GM21619 (cell line): ENCODE data around the gene TMEM151A.
"Not testable (repeated sequence)": the region's sequence is repeated elsewhere in the genome, so short reads cannot be mapped to it uniquely, and the experiment has no call there.

Experiments used
- ATAC-seq: cut with Tn5 transposase; IDR thresholded peaks from one replicate; pipeline ENCODE4 v1.9.1; 2021; ENCODE audit not compliant: unreplicated experiment

TMEM151A gene

GRCh38 chr11:66297610-66298009 lies 5.9 kb downstream of the TMEM151A start:
- no peak for ATAC-seq

GRCh38 chr11:66299186-66299585 lies 7.5 kb downstream of the TMEM151A start:
- ATAC-seq, result no peak

DNA sequence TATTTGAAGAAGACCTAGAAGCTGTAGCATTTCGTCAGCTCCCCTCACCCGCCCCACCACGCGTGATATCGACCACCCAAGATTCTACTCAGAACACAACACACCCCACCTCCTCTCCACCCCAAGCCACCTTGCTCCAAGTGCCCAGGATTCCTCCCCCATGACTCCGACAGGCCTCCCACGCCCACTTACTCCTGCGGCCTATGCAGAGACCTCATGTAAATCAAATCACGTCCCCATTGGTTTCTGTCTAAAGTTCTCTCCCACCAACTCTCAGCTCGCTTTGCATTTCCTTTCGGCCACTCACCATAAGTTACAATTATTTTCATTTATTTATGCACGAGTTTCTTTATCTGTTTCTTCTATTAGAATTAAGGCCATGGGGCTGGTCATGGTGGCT lies 11.0 kb downstream of the TMEM151A start:
- ATAC-seq, result no peak

DNA sequence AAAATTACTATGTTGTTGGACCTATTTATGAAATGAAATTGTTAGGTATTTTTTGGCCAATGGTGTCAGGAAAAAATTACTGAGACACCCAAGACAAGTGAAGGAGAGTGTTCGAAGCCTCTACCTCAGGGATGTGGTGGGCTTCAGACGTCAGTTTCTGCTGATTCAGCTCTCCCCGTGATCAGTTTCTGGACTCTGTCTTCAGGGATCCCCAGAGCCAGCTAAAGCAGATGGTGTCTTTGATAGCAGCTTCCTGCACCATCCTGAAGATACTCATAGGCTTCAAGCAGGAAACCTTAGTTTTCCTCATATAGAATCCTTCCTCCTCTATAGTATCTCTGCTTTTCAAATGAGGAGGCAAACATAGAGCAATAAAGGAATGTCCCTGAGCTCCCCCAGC lies 17.8 kb downstream of the TMEM151A start:
- ATAC-seq, result no peak

DNA sequence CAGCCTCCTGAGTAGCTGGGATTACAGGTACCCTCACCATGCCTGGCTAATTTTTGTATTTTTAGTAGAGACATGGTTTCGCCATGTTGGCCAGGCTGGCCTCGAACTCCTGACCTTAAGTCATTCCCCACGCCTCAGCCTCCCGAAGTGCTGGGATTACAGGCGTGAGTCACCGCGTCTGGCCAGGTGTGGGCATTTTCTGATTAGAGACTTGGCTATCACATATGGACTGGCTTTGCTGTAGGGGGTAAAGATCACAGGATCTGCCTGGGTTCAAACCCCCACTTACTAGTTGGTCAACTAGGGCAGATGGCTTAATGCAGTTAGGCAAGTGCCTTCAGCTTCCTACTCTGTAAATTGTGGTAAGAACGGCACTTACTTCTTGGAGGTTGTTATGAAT lies 18.6 kb downstream of the TMEM151A start:
- no peak for ATAC-seq

DNA sequence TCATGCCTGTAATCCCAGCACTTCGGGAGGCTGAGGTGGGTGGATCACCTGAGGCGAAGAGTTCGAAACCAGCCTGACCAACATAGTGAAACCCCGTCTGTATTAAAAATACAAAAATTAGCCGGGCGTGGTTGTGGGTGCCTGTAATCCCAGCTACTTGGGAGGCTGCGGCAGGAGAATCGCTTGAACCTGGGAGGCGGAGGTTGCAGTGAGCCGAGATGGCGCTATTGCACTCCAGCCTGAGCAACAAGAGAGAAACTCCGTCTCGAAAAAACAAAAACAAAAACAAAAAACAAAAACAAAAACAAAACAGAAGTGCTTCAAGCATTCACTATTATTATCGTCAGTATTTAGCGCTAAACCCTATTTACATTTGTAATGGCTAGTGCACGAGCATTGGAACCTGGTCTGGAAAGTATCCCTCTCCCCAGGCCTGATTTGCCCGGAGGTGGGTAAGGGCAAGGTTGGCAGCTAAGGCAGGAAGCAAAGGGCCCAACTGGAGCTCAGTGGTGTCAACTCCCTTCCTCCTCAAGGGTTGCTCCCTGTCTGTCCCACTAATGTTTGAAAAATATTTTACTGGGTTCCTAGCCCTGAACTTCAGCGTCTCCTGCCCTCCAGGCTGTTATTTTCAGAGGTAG lies 19.2 kb downstream of the TMEM151A start:
- ATAC-seq, result not testable (repeated sequence)

DNA sequence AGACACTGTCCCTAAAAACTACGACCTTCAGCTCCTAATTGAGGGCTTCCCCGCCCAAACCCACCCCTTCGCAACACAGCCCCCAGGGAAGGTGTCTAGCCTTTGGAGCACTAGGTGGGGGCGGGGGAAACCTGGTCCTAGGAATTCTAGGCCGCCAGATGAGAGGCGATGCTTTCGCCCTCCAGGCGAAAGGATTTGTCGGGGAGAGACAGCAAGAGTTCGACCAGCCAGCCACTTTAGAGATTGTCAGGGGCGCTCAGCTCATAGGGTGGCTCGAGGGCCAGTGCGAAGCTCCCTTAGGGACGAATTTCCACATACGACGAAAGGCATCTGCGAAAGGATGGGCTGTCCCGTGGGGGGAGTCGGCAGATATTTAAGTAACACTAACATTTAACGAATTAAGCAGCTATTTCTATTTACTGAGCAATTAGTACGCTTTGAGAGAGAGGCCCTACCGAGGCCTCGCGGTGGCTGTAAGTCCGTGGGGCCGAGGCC lies 19.8 kb downstream of the TMEM151A start:
- peak; percentile 2 for ATAC-seq

- peak; percentile 67 for ATAC-seq
These were observed 20.4 kb downstream of the TMEM151A start for GRCh38 chr11:66311965-66312548.

GRCh38 chr11:66312549-66313320 lies 21.0 kb downstream of the TMEM151A start:
- ATAC-seq, result peak; percentile 63

- ATAC-seq, result no peak
These were observed 21.9 kb downstream of the TMEM151A start for GRCh38 chr11:66313321-66314185.

DNA sequence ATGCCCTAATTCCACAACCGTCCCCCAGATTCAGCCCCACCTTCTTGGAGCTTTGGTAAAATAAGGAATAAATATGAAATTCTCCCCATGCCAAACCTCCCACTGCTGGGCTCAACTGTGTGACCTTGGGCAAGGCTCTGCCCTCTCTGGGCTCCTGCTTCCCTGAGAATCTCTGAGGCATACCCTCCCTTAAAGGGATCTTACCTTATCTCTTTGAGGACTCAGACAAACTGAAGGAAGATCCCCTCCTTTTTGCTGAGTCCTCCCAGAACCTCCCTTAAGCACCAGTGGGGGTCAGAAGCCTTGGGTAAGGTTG lies 22.4 kb downstream of the TMEM151A start:
- ATAC-seq, result no peak

GRCh38 chr11:66314561-66315497 lies 23.1 kb downstream of the TMEM151A start:
- ATAC-seq, result no peak

DNA sequence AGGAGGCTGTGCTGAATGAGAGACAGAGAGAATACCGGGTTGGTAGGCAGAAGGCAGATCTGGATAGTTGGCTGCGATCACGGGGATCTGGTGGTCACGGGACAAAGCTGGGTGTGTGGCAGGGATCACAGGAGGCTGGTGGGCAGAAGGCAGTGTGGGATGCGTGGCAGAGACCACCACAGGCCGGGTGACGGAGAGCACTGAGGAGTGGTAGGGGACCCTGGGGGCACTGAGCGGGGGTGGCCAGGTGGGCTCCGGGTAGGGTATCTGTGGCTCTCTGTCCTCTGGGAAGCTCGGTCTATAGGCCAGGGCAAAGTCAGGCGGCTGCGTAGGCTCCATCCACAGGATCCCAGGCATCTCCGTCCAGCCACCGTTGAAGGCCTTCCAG lies 23.8 kb downstream of the TMEM151A start:
- ATAC-seq, result no peak

DNA sequence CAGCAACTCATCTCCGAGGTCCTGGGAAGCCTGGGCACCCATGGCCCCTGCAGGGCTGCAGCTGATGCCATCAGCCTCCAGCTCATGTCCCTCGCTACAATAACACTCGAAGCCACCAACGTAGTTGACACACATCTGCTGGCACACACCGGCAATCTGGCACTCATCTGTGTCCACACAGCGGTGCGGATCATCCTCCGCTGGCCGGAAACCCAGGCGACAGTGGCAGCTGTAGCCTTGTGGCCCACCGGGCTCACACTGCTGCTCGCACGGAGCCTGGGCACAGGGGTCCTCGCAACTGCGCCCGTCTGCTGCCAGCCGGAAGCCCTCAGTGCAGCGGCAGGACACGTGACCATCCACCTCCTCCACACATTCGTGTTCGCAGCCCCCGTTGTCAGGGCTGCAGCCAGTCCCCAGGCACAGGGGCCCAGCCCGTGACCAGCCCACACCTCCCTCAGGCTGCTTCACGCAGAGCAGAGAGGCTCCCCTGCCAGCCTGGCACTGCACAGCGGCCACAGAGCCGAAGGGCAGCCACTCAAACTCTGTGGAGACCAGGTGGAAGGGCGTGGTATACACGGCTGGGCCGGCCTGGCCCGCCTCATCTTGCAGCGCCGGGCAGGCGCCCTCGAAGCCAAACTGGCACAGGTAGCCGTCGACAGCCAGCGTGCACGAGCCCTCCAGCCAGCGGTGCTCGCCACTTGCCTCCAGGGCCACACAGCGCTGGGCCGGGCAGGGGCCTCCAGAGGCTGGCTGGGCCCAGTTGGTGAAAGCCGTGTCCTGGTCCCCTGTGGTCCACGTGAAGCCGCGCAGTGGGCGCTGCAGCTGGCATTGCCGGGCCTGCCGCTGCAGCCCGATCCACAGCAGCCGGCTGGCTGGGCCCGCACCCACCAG lies 24.5 kb downstream of the TMEM151A start:
- no peak for ATAC-seq

DNA sequence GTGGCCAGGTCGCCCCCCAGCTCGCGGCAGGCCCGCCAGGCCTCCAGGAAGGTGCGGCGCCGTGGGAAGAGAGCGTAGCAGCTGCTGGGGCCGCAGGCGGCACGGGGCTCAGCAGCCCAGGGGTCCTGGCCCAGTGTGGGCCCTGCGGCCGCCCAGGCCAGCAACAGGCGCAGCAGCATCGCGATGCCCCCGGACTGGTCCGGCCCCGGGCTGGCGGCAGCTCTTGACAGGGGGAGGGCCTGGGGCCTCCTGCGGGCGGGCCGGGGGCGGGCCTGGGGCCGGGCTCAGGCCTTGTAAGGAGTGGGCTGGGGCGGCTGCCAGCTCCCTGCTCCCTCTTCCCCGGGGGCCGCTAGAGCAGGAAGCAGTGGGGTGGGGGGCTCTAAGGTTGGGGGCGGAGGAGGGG lies 25.2 kb downstream of the TMEM151A start, which contains the start of gene CD248:
Gene CD248 (minus strand): TSS at position 196 of the 403 bp plus-strand sequence. CDS start 17 bp downstream, at position 179.
- no peak for ATAC-seq

DNA sequence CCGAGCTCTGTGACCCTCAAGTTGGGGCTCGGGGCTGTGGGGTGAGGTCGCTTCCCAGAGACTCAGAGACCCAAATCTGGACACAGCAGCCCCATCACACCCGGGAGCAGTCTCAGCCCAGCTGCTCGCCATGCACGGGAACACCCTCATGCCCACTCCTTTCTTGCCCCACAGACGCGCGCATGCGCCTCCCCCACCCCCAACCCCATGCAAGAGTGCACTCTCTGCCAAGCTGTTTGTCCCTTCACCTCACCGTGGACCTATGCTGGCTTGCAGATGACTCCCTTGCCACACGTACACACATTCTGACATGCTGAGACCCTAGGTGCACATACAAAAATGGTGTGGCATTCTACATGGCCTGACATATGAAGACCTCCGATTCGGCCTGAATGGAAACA lies 25.6 kb downstream of the TMEM151A start:
- no peak for ATAC-seq

GRCh38 chr11:66317723-66318599 lies 26.3 kb downstream of the TMEM151A start:
- no peak for ATAC-seq

- ATAC-seq, result no peak
These were observed 26.9 kb downstream of the TMEM151A start for GRCh38 chr11:66318600-66318970.
